Stimulated activated CD4-positive, alpha-beta T cell treated with anti-CD3 and anti-CD28 coated beads, Interleukin-15, amount 100 ng/mL, for 1 hour (primary cell): Measurements from ENCODE around the gene MOB2.

ENCODE experiments used
- DNase-seq, 2 donors: peaks; one replicate each; pipeline ENCODE4 v3.0.0-alpha.2; 2020; ENCODE audit warnings: low read depth in 1 of 2, low spot score in 1 of 2

Gene MOB2

DNA sequence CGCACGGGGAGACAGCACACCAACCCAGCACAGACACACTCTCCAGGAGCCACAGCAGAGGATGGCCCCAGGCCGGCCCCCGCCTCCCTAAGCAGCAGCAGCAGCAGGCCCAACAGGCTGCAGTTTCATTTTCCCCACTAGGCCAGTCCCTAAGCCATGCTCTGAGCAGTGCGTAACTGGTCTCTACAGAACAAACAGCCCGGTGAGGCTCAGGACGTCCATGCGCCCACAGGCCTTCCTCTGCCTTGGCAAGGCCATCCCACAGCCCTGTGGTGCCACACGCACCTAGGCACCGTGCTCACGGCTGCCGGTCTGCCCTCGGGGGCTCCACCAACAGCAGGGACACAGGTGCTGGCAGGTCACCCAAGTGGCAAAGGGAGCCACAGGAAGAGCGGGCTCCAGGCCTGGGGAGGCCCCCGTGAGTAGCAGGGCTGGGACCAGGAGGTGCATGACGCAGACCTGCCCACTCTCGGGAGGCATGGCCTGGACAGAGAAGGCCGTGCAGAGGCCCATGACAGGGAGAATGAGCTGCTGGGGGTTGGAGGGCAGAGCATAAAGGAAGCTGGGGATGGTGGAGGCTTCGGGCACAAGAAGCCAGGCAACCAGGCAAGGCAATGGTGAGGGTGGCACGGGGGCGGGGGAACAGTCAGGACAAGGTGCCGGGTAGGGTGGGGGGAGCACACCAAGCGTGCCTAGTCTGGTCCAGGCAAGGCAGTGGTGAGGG lies 1.4 kb upstream of the MOB2 start:
- DNase-seq: no peak

DNA sequence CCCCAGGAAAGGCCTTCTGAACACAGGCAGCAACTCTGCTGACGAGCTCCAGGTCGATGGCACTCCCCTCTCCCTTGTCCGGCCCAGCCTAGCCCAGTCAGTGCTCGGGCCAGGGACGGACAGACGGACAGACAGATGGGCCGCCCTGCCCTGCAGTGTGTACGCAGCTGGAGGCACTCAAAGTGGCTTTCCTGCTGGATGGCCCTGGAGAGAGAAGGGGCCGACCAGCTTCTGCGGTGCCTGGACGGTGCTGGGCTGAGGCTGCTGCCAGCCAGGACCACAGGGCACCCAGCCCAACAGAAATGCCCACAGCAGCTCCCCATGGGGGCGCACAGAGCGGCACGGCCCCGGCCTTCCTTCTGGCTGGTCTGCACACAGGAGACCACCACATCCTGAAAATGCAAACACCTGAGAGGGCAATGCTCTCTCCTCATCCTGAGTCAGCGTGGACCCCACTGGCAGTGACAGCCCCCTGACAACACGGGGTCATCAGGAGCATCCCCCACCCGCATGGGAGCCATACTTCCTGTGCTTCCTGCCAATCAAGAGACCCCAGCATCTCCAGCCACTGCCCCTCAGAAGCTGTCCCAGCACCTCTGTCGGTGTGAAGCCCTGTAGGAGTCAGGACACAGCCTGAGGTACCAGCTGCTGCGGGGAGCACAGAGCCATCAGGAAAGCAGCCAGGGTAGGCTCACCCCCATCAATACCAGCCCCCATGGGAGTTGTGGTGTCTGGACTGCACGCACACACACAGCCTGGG lies 692 bp upstream of the MOB2 start:
- no peak for DNase-seq

DNA sequence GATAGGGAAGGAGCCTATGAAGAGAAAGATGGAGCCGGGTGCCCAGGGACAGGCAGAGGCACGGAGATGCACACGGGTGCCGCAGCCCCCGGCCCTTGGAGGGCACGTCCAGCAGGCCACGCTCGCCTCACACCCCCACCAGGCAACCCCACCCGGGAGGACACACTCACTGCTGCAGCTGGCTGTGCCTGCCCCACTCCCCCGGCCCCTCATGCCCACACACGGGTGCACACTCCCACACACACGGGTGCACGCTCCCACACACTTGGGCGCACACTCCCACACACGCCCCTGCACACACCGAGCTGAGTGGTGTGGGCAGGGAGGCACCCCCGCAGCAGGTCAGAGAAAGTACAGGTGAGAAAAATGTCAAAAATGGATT lies 1.1 kb downstream of the MOB2 start:
- no peak for DNase-seq

DNA sequence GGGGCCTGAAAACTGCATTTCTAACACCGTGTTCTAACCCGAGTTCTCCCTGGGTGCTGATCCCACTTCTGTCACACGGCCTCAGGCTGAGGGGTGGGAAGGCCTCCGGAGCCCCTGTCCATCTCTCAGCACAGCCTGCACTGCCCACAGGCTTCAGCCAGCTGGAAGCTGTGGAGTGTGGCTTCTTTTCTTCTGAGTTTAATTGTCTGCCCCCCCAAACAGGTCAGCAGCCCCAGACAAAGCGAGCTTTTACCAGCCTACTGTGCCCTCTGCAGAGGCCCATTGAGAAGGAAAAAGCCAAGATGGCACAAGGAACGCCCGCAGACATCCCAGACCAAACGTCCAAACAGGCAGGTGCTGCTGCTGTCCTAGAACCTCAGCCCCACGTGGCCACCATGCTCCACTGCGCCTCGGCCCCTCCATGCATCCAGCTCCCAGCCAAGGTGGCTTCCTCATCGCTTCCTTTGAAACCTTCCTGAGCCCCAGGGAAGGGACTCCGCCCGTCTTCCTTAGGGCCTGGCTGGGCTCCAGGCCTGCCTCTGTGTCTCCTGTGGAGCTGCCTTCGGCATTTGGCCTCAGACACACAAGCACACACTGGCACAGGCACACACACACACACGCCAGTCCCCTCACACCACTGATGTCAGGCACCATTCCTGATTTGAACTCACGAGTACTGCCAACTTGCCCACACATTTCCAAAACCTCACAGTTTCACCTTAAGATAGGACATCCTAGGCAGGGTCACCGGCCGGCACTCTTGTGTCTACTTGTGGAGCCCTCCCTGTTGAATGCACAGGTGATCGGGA lies 1.7 kb downstream of the MOB2 start:
- no peak for DNase-seq

GRCh38 chr11:1484061-1484671 lies 2.4 kb downstream of the MOB2 start:
- DNase-seq: no peak

DNA sequence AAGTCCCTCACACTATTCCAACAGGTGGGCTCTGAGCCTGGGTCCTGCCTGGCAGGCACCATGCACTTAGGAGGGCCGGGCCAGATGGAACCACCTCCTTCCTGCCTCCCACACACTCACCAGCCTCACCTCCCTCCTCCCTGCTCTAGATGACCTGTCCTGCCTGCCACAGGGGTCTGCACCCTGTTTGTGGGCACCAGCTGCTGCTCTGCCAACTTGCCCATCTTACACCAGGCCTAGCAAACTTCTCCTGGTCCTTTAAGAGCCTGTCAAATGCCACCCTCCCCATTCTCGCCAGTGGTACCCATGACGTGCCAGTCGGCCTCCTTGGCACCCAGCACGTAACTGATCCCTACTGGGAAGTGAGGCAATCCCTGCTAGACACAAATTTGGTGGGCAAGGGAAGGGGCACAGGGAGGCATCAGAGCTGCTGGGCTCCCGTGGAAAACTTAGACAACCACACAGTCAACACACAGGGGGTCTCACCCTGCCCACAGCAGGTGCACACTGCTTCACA lies 3.1 kb downstream of the MOB2 start:
- no peak for DNase-seq

GRCh38 chr11:1482581-1483444 lies 3.8 kb downstream of the MOB2 start:
- DNase-seq: no peak

GRCh38 chr11:1481861-1482441 lies 4.6 kb downstream of the MOB2 start:
- no peak for DNase-seq

DNA sequence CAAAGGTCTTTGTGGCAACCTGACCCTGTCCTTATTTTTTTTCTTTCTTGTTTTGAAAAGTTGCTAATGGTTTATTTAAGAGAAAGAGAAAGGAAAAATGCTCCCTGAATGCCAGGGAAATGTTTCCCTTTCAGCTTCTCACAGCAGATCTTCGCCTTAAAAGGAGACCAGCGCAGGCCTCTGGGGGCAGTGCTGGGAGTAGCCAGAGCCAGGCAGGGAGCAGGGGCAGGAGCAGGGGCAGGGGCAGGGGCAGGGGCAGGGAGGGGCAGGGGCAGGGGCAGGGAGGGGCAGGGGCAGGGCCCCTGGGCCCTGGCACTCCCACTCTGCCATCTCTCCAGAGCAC lies 5.1 kb downstream of the MOB2 start:
- DNase-seq: no peak

- no peak for DNase-seq
Measured at GRCh38 chr11:1480555-1481482, 5.8 kb downstream of the MOB2 start.

DNA sequence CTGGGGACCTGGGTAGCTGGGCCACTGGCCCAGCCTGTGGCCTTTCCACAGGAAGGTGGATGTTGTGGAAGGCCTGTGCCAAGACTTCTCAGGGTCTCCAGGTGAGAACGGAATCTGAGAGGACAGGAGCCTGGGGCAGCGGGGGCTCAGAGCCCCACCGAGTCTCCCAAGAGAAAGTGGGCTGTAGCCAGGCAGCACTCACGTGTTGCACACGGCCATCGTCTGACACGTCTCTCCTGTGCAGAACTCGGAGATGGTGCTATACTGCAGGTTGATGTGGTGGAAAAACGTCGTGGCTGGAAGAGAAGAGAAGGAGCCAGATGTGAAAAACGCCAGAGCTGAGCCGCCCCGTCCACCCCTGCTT lies 6.4 kb downstream of the MOB2 start:
- no peak for DNase-seq

DNA sequence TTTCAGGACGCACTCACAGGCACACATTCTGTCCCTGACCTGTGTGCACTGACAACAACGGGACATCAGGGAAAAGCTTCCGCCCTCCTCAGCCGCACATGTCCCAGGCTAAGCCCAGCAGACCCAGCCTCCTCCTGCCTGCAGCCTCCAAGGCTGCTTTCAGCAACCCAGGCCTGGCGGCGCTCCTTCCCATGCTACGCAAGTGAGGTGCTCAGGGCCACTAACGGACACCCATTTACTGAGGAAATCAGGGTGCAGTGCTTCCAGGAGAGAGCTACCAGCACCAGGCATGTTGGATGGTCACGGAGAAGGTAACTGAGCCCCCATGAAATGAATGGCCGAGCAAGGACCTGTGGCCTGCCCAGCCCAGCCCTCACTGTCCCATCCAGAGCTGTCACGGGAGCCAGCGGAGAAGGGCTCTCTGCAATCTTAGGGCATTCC lies 6.9 kb downstream of the MOB2 start:
- DNase-seq: no peak

- DNase-seq: no peak
Measured at GRCh38 chr11:1479006-1479677, 7.4 kb downstream of the MOB2 start.

DNA sequence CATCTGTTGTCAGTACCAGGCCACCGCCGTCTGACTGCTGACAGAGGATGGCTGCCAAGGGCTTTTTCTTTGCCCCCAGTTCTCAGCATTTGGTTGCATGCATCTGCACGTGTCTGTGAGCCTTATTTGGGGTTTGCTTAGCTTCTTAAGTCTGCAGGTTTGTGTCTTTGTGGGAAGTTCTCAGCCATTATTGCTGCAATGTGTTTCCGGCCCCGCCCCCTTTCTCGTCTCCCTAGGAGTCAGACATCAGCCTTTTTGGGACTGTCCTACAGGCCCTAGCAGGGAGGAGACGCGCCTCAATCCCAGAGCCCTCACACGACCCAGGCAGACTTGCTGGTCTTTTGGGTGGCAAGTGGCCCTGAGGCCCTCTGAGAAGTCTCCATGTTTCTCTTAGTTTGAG lies 8.0 kb downstream of the MOB2 start:
- no peak for DNase-seq

GRCh38 chr11:1478011-1478410 lies 8.6 kb downstream of the MOB2 start:
- DNase-seq: no peak

GRCh38 chr11:1476940-1477736 lies 9.4 kb downstream of the MOB2 start:
- no peak for DNase-seq

DNA sequence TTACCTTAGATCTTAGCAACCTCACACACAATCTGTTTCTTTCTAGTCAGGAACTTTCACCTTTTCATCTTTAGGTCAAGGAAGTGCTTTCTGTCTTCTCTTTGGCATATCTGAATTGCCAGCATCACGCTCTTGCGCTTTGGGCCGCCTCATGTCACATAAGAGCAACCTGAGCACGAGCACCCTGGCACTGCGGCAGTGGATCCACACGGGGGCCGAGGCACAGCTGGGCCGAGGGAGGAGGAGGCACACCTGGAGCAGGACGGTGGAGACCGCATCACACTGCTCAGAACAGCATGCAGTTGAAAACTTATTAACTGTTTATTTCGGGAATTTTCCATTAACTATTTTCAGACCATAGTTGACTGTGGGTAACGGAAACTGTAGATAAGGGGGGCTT lies 10.7 kb downstream of the MOB2 start:
- DNase-seq: no peak

DNA sequence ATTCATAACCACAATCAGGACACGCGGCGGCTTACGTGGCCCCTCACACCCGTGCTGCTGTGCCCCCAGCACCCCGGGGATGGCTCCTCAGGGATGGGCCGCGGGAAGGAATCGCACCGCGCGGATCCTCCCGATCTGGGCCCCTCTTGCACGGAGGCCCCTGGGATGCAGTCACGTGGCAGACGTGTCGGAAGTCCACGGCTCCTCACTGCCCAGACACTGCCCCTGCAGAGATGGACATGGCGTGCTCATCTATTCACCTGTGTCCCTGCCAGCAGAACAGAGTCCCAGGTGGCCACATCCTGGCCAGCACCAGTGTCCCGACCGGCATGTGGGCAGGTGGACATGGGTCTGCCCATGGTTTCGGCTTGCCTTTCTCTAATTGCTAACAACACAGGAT lies 12.8 kb downstream of the MOB2 start:
- DNase-seq: no peak
